Cardiac fibroblast (primary cell): Measurements from ENCODE around the gene PKD2L2.

Experiments used
- DNase-seq, 2 donors: peaks; one replicate each; pipeline versions ENCODE4 v3.0.0 to v3.0.0-alpha.2; 2010; ENCODE audit warnings: low read depth in 2 of 2
- H3K4me3 ChIP-seq, 2 donors: replicated peaks in 1 of 2; 1 replicate in 1 of 2; 2 replicates in 1 of 2; pipeline ENCODE4 v1.5.1; 2011; ENCODE audit warnings: low read depth in 2 of 2, low read length in 2 of 2, mild to moderate bottlenecking in 2 of 2, moderate library complexity in 1 of 2
- CTCF ChIP-seq: IDR thresholded peaks from one replicate; pipeline ENCODE4 v1.5.1; 2011; ENCODE audit warnings: low read depth, mild to moderate bottlenecking, low read length, inconsistent platforms

PKD2L2 gene

GRCh38 chr5:137975208-137975607 lies 86.0 kb downstream of the PKD2L2 start:
- H3K4me3 ChIP-seq: no peak overlapping the region
- no peak for DNase-seq
- no peak for TF ChIP-seq CTCF

- no peak for DNase-seq
- no peak for TF ChIP-seq CTCF
- H3K4me3 ChIP-seq: no peak overlapping the region
These were observed 100.2 kb downstream of the PKD2L2 start for GRCh38 chr5:137989419-137989818.
